NCI-H2107 (cell line): ENCODE data around the gene TMEM18.
"Not testable (repeated sequence)": the region's sequence is repeated elsewhere in the genome, so short reads cannot be mapped to it uniquely, and the experiment has no call there.

Experiments used
- DNase-seq: peaks from one replicate; lab custom pipeline; 2025; lab: John Stamatoyannopoulos, UW

Gene TMEM18

DNA sequence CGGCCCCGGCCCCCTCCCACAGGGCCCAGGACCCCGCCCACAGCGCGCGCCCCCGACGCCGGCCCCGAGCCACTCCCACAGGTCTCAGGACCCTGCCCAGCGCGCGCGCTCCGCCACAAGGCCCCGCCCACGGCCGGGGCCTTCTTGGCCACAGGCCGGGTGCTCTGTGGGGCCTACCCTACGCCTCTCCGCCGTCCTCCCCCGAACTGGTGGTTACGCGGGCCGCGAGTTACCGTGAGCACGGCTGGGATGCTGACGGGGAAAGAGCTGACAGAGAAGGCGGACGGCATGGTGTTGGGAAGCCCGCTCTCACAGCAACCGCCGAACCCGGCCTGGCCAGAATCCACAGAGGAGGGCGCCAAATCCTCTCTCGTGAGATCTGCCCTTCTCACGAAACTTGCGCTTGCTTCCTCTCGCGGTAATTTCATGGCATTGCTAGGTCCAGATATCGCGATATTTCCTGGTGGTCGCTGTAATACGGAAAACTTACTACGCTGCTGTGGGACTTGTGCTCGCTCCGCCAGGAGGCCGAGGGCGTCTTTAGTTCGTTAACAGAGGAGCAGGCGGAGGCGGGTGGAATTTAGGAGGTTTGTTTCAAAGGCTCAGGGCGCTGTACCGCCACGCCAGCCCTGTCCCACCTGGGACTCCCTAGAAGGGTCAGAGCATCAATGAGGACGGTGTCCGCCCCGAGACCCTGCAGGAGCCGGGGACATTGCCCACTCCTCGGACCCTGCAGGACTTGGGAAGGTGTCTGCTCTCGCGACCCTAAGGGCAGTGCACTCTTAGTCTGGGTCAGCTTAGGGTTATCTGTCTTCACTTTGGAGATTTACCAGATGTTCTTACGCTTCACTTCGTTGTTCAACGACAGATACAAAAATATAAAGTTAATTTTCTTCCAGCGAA, at the start of gene TMEM18:
Gene TMEM18 (minus strand): TSS at position 351 of the 903 bp plus-strand sequence. CDS start 61 bp downstream, at position 290.
- DNase-seq: peak; percentile 95

DNA sequence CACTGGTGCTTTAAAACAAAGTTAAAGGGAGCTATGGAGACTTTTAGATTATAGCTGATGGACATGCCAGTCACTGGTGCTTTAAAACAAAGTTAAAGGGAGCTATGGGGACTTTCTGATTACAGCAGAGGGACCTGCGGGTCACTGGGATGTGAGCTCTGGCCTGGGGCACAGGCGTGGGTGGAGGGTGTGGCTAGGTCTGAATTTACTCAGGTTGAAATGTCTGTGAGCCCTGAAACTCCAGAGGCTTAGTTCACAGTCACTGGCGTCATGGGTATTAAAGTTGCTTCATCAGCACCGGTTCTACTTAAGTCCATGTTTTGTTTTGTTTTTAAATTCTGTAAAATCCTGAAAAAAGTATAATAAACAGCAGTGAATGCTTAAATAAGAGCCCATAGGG, 49.0 kb upstream of the TMEM18 start:
- DNase-seq: no peak

DNA sequence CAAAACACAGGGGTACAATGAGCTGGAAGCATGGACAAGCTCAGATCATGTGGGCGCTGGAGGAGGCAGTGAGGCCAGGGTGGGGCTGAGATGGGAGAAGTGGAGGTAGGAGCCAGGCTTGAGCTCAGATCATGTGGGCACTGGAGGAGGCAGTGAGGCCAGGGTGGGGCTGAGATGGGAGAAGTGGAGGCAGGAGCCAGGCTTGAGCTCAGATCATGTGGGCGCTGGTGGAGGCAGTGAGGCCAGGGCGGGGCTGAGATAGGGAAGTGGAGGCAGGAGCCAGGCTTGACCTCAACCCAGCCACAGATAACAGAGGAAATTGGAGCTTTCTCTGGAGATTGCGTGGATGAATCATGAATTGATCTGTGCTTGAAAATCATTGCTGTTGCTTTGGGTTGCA, 48.3 kb upstream of the TMEM18 start:
- no peak for DNase-seq

DNA sequence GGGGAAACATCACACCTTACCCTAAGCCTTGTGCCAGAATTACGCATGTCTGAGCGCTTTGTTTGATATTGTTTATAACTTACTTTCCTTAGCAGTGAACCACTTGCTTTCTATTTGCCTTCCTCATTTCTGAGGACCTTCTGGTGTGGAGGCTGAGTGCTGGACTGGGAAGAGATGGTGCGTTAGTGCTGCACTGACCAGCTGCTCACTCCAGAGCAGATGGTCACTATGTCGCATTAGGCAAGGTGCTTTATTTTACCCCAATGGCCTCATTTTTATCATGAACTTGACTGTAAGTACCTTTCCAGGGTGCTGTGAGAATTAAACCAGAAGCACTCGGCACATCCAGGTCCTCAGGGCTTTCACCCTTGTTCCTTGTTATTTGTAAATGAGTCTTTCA, 46.6 kb upstream of the TMEM18 start:
- DNase-seq: no peak

DNA sequence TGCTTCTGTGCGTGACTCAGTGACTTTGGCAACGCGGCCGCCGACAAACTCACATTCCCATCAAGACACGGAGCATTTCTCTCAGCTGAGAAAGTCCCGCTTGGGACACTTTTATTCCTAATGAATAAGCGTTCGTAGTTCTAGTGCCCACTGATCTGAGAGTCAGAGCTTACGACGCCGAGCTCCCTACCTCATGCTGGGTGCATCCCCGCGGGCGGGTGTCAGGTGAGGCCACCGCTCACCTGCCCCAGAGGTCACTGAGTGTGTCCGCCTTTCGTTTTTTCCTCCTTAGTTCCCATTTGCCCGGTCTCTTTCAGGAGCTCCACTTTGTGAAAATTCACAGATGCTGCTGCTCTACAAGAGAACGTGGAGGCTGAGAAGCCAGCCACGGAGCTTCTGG, 43.6 kb upstream of the TMEM18 start:
- no peak for DNase-seq

DNA sequence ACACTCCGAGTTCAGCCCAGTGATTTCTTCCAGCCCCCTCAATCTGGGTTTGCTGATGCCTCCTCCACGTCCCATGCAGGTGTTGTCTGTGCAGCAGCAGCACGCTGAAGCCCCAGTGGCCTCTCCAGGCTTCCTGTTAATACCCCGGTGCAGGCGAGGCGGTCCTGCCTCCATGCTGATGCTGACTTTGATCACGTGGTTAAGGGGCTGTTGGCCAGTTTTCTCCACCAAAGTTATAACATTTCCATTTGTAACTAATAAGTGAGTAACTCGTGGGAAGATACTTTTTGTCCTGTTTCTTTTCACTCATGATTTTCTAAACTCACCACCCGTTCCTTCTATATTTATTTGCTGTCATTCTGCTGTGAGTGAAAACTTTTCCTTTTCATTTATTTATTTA, 42.5 kb upstream of the TMEM18 start:
- DNase-seq: no peak

DNA sequence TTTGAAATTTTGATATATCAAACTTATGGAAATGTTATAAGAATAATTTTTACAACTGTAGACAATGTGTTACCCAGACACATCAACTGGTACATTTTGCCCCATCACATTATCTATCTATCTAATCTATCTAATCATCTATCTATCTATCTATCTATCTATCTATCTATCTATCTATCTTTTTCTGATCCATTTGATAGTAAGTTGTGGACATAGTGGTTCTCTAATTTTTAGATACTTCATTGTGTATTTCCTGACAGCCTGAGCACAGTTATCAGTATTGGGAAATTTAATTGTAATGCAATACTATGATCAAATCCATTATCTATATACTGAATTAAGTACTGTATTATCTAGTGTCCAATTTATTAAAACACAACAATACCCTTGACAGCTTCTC, 42.0 kb upstream of the TMEM18 start:
- no peak for DNase-seq

DNA sequence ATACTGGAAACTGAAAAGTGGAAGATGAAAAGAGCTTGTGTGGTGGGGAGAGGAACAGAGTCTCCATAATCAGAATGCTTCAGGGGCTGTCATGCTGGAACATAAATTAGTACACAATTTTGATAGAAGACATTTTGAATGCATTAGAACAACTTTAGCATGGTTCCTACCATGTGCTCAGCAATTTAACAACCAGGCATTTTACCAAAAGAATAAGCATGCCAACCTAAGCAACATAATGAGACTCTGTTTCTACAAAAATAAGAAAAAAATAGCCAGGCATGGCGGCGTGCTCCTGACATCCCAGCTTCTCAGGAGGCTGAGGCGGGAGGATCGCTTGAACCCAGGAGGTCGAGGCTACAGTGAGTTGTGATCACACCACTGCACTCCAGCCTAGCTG, 40.5 kb upstream of the TMEM18 start:
- no peak for DNase-seq

DNA sequence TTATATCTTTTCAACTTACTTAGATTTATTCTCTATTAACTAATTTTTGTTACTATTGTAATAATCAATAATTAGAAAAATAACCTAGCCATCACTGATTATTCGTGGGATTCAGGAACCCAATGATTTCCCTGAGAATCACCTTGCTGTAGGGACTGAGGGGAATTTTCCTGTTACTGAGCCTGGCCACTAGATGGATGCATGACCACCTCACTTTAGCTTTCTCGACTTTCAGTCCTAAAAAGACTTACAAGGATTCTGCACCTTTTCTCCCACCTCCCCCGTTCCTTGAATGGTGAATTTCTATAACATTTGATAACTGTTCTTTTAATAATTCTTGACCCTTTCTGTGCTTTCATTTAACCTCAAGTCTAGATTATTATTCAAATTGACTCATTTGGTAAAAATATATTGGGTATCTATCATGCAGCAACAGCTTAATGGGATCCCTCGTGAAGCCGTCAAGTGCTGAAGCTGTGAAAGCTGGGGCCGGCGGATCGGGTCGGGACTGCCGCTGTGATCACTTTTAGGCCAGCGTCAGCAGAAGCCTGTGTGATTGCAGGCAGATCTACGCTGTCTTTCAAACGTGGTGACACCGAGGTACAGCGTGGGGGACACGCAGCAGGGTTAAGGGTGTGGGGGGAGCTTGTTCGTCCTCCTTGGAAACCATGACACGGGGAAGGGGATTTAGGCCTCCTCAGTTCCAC, 38.8 kb upstream of the TMEM18 start:
- no peak for DNase-seq

DNA sequence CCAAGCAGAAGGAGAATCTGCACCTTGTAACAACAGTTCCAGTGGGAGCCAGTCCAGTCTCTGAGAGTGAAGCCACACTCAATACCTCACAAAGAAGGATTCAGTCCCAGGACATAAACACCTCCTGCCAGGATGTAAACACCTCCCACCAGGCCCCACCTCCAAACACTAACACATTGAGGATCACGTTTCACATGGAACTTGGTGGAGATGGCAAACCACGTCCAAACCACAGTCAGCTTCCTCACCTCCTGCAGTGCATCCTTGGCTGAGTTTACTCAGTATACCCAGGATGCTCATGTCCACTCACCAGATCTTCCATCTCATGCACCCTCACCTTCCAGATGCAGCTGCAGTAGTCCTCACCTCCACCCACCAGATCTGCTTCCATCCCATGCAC, 37.8 kb upstream of the TMEM18 start:
- no peak for DNase-seq

DNA sequence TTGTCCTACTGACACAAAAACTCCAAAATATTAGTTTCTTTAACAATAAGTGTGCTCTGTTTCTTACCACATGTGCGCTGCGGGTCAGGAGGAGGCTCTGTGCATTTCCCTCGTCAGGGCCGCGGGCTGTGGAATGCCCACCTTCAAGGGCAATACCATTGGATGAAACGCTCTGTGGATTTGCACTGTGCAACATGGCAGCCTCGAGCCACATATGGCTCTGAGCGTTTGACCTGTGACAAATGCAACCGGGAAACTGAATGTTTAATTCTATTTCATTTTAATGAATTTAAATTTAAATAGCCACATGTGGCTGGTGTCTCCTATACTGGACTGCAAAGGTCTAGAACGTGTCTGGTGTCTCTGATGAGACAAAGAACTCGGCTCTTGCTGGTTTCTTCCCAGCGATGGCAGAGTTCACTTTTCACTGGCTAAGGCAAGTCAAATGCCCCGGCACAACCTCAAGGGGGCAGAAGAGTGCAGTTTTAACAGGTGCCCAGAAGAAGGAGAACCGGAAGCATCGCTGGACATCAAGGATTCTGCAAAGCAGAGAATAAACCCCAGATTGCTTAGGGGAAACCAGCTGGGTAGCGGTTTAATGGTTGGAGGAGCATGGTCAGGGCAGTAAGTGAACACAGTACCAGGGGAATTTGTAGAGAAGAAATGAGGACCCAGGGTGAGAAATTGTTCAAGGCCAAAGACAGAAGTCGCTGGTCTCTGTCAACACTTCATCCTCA, 37.0 kb upstream of the TMEM18 start:
- DNase-seq: peak; percentile 44

DNA sequence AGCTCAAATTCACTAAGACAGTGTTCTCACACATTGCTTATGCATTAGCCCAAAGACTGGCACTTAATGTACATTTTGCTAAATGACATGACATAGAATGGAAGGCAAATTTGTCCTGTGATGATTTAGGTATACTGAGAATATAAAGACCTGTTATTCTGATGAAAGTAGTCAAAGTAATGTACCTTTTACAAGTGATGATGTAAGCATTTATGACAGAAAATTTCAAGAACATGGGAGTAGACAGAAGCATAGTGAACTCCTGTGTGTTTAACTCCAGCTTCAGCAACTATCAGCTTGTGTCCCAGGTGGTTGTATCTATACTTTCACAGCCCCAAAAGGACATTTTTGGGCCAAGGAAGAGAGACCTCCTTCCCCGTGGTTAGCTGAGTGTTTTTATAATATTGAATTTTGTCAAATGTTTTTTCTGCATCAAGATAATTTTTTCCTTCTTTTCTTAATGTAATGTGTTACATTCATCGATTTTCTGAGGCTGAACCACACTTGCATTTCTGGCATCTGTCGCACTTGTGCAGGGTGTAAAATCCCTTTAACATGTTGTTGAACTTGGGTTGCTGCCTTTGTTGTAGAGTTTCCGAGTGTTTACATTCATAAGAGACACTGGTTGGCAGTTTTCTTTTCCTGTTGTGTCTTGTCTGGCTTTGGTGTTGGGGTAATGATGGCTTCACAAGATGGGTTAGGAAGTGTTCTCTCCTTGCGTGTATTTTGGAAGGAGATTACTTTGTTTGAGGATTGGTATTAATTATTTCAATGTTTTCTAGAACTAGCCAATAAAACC, 33.9 kb upstream of the TMEM18 start:
- no peak for DNase-seq

DNA sequence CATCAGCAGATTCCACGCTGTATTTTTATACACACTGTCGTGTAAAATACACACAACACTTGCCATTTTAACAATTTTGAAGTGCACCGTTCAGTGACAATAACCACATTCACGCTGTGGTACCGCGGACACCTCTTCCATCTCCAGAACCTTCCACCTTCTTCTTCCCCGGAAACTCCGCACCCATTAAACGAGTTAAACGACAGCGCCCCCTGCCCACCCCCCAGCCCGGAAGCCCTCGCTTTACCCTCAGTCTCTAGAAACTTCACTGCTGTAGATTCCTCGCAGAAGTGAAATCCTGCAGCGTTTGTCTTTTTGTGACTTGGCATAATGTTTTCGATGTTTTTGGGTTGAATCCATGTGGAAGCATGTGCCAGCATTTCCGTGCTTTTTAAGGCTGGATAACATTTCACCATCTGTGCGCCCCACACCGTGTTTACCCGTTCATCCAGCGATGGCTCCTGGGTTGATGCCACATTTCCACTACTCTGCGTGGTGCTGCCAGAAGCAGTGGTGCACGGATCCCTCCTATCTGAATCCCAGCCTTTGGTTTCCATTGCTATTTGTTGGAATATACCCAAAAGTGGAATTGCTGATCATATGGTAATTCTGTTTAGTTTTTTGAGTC, 32.0 kb upstream of the TMEM18 start:
- no peak for DNase-seq

DNA sequence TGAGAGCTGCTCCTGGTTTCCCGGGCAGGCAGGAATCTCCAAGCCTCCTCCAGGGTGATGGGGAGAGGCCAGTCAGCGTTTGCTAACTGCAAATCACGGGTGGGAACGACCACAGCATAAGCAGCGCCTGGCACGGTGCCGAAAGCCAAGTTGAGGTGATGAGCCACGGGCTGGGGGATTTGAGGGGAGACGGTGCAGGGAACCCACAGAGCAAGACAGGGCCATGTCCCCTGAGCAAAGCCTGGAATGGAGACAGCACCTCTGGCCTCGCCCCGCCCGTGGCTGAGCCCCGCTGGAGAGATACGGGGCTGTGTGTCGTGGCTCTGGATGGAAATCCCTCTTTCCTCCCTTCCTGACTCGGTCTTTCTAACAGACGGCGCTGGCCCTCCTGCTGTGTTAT, 31.5 kb upstream of the TMEM18 start:
- no peak for DNase-seq

DNA sequence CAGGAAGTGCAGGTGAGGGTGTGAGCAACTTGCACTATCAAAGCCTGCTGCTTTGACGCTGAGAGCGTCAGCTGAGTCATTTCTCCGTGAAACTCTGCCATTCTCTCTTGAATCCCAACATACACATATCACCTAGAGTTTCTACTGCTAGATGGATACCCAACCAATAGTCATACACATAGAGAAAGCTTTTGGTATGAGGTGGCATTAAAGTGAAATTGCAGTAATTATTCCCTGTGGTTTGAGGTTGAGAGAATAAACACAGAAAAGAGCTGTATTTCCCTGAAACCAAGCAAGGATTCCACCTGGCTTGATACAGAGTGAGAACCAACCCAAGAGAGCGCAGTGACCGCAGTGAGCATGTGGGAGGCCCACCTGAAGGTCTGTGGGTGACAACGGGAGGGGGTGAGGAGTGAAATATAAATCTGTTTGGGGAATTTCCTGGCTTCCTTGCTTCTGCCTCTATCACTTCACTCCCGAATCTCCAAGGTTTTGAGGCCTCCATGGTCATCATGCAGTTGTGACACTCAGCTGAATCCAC, 28.8 kb upstream of the TMEM18 start:
- DNase-seq: peak; percentile 31

DNA sequence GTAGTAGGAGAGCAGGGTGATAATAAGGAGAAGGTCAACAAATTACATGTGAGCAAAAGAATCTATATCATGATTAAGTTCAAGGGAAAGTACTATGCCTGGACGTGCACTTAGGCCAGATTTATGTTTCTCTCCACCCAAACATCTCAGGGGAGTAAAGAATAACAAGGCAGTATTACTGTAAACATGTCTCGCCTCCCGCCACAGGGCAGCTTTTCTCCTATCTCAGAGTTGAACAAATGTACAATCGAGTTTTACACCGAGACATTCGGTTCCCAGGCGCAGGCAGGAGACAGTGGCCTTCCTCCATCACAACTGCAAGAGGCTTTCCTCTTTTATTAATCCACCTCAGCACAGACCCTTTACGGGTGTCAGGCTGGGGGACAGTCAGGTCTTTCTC, 25.6 kb upstream of the TMEM18 start:
- DNase-seq: not testable (repeated sequence)

DNA sequence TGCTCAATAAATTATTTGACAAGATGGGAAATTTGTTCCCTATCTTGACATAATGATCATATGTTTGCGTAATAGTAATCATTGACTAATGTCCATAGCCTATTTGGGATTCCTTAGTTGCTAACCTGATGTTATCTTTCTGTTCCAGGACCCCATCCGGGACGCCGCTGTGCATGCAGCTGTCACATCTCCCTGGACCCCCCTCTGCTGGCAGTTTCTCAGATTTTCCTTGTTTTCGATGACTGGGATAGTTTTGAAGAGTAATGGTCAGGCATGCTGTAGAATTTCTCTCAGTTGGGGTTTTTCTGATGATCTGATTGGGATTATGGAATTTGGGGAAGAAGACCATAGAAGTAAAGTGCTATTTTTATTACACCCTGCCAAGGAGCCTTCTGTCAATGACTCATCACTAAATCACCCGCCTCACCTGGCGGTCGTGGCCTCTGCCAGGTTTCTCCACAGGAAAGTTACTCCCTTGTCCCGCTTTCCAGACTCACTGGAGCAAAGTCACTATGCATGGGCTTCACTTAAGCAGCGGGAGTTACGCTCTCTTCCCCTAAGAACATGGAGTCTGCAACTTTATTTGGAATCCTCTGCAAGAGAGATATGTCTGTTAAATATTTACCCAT, 19.9 kb upstream of the TMEM18 start:
- DNase-seq: no peak

DNA sequence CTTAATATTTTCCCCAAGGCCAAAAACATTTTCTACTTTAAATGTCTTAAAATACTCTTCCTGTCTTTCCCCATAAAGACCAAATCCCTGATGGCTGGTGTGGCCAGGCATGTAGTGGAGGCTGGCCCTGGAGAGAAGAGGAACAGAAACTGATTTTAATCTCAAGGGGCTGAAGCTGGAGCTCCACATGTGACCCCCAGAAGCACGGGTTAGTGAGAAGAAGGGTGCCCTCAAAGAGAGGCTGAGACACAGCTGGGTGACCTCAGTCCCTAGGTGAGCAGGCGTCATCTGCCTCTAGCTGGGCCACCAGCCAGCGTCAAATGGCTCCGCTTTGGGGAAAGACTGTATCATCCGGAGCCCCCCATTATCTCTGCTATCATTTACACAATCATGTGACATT, 19.3 kb upstream of the TMEM18 start:
- no peak for DNase-seq

DNA sequence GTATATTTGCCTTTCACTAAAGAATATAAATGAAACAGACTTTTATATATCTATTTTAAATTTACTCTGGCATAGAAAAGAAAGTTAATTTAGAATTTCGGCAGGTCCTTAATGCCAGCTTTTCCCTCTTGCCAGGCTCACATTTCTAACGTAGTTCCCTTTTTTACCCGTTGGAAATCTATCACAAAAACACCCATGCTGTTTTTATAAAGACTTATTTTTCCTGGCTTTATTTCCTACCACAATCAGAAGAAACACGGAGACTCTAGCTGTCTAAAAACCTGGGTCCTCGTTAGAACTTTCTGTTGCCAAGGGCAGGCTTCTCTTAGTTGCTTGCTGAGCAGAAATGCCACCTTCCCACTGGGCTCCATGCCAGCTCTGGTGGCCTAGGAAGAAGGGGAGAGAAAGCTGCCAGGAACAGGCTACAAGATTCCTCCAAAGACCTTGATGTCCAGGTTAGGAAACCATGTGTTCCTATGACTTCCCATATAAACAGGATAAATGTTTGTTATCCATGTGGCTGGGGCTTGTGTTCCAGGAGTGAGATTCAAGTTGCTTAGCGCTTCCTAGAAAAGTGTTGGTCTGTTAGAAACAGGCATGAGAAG, 17.8 kb upstream of the TMEM18 start:
- no peak for DNase-seq

DNA sequence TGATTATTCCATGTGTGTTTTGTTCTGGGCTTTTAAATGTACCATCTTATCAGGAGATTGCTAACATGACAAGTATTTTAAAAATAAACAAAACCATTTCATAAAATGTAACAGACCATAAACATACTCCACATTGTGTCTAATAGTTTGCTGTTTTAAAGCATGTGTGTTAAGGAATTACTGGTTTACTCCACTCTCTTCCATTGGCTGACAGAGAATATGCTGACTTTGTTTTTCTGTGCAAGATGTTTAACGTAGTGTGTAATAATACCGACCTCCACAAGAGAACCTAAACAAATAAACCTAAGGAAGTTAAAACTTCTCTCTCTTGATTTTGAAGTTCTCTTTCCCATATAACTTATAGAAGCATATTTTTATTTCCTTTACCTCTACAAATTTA, 17.0 kb upstream of the TMEM18 start:
- DNase-seq: no peak
